Fibroblast of lung (primary cell): ENCODE data around the gene ZFYVE26.

Experiments used
- CTCF ChIP-seq, 2 donors: IDR thresholded peaks in 1 of 2; conservative IDR thresholded peaks in 1 of 2; 1 replicate in 1 of 2; 2 replicates in 1 of 2; pipeline ENCODE4 v1.5.1; 2011 to 2012; ENCODE audit warnings: low read length in 2 of 2, control low read depth in 1 of 2, inconsistent platforms in 1 of 2, low read depth in 1 of 2, mild to moderate bottlenecking in 1 of 2
- EZH2 ChIP-seq: IDR thresholded peaks from 2 replicates; pipeline ENCODE4 v1.5.1; 2012; ENCODE audit warnings: low read length, control low read depth, mild to moderate bottlenecking; ENCODE audit errors: missing control alignments

- no peak for TF ChIP-seq CTCF (conservative IDR thresholded peaks at IDR 0.05 in 1 of 2, IDR thresholded peaks at IDR 0.05 in 1 of 2; ENCODE audit: low read depth in 1 of 2, low read length in 2 of 2)
- TF ChIP-seq EZH2 = no peak
Measured at GRCh38 chr14:67749341-67750084, 66.9 kb downstream of the ZFYVE26 start.
